GM12878 (cell line): ENCODE results near the gene ZNF629. TPM values are rescaled to one million over a fixed set of nuclear protein-coding genes. Genes with fewer than 3 reads are reported as not detected.

Source experiments
- ATAC-seq: fragments of 200-7000 bp; cut with Tn5 transposase; 3 replicates; pipeline ENCODE4 v1.9.1; 2020; ENCODE audit warnings: mild to moderate bottlenecking, moderate library complexity
- BruUV-seq: library from RNA; stranded (reverse); fragments of 400-500 nt; replicated peaks from 2 replicates; lab custom pipeline; 2021; lab: Mats Ljungman, UMichigan
- CTCF ChIA-PET: fragments of 300-600 bp; sonication (Branson Sonifier 250); formaldehyde crosslinking; extraction: SDS; loops from one replicate; lab custom pipeline; 2021; ENCODE audit warnings: inconsistent platforms; lab: Yijun Ruan, JAX
- POLR2A ChIA-PET: fragments of 350-600 bp; formaldehyde crosslinking; extraction: SDS; loops from one replicate; lab custom pipeline; 2021; ENCODE audit warnings: inconsistent platforms; lab: Charles Lee
- RAD21 ChIA-PET: fragments of 300-600 bp; sonication (Branson Sonifier 250); formaldehyde crosslinking; loops from one replicate; lab custom pipeline; 2023; ENCODE audit warnings: antibody characterized with exemption; ENCODE audit not compliant: unreplicated experiment; lab: Charles Lee
- SMC1A ChIA-PET: fragments of 300-600 bp; sonication (Branson Sonifier 250); formaldehyde crosslinking; loops from one replicate; lab custom pipeline; 2023; ENCODE audit not compliant: unreplicated experiment, uncharacterized antibody; lab: Charles Lee
- DNase-seq: peaks from one replicate; pipeline ENCODE4 v3.0.0-alpha.2; 2011; ENCODE audit warnings: low read depth, low spot score
- FAIRE-seq: peaks from 3 replicates; lab custom pipeline; 2011; peaks lifted over from hg19 to GRCh38; lab: Jason Lieb, UNC
- H2AFZ ChIP-seq: 2 replicates; pipeline ENCODE4 v1.6.0; 2011; ENCODE audit warnings: low read depth, low read length, control low read depth; ENCODE audit not compliant: control insufficient read depth
- H3K27ac ChIP-seq: 2 replicates; pipeline ENCODE4 v1.5.1; 2011; ENCODE audit warnings: control low read depth; ENCODE audit not compliant: control insufficient read depth, insufficient read depth
- H3K27me3 ChIP-seq, 2 experiments: replicated peaks in 1 of 2; 2 replicates each; pipeline versions ENCODE4 v1.6.0 to v1.6.1; 2011; ENCODE audit warnings: low read length in 1 of 2; ENCODE audit not compliant: control insufficient read depth in 2 of 2, insufficient read depth in 2 of 2
- H3K36me3 ChIP-seq, 2 experiments: 2 replicates each; pipeline ENCODE4 v1.5.1; 2011; ENCODE audit warnings: low read length in 1 of 2; ENCODE audit not compliant: control insufficient read depth in 2 of 2, insufficient read depth in 2 of 2
- H3K4me1 ChIP-seq: 2 replicates; pipeline ENCODE4 v1.6.1; 2011; ENCODE audit warnings: mild to moderate bottlenecking, low read length, moderate library complexity, mixed read lengths; ENCODE audit not compliant: control insufficient read depth, insufficient read depth
- H3K4me2 ChIP-seq: 2 replicates; pipeline ENCODE4 v1.6.0; 2011; ENCODE audit warnings: control low read depth; ENCODE audit not compliant: control insufficient read depth, insufficient read depth
- H3K4me3 ChIP-seq: fragments of 200-600 bp; sonication (generic); 2 replicates; pipeline ENCODE4 v1.5.1; 2016
- H3K79me2 ChIP-seq: 2 replicates; pipeline ENCODE4 v1.6.0; 2011; ENCODE audit warnings: low read length; ENCODE audit not compliant: control insufficient read depth, insufficient read depth
- H3K9ac ChIP-seq: 2 replicates; pipeline ENCODE4 v1.8.0; 2011; ENCODE audit warnings: low read length, control low read depth, mixed read lengths; ENCODE audit not compliant: control insufficient read depth, insufficient read depth
- H3K9me3 ChIP-seq: replicated peaks from 3 replicates; pipeline ENCODE4 v1.5.1; 2011; ENCODE audit warnings: mild to moderate bottlenecking, low read length; ENCODE audit not compliant: control insufficient read depth, insufficient read depth
- H4K20me1 ChIP-seq: 2 replicates; pipeline ENCODE4 v1.6.0; 2011; ENCODE audit not compliant: control insufficient read depth, insufficient read depth
- CEBPB ChIP-seq, 2 experiments: fragments of 150-350 bp in 1 of 2; IDR thresholded peaks; 2 replicates each; pipeline ENCODE4 v1.6.1; 2012 to 2014; ENCODE audit warnings: low read depth in 2 of 2, low read length in 2 of 2, borderline replicate concordance in 1 of 2, inconsistent platforms in 1 of 2
- FOXK2 ChIP-seq: fragments of 450-650 bp; IDR thresholded peaks from 2 replicates; pipeline ENCODE4 v1.6.1; 2017; ENCODE audit warnings: mild to moderate bottlenecking, moderate library complexity
- HDAC6 ChIP-seq: fragments of 200-600 bp; sonication (generic); IDR thresholded peaks from one replicate; pipeline ENCODE4 v1.8.0; 2017; ENCODE audit warnings: antibody characterized with exemption; ENCODE audit not compliant: unreplicated experiment
- HDGF ChIP-seq: fragments of 450-650 bp; IDR thresholded peaks from 2 replicates; pipeline ENCODE4 v1.6.1; 2016; ENCODE audit warnings: antibody characterized with exemption
- WGBS: methylation state at CpG from one replicate; pipeline ENCODE4 v1.1.6; 2016; ENCODE audit warnings: low lambda C conversion rate; ENCODE audit not compliant: insufficient replicate concordance, insufficient coverage; ENCODE audit errors: missing lambda C conversion rate; 5-methylcytosine and 5-hydroxymethylcytosine counted together
- in situ Hi-C: fragments of 300-500 bp; cut with MboI; formaldehyde crosslinking; loops from 9 replicates; pipeline ENCODE4 v1.14.3; 2018; ENCODE audit warnings: mixed read lengths
- intact Hi-C: fragments of 100-400 bp; cut with micrococcal nuclease; formaldehyde crosslinking; loops from one replicate; pipeline ENCODE4 v1.14.2; 2022; ENCODE audit not compliant: unreplicated experiment
- polyA plus RNA-seq, 11 experiments: library from polyadenylated mRNA; depleted of rRNA in 4 of 11; unstranded in 6 of 11; stranded (reverse) in 5 of 11; fragments of >200 nt; fragmentation: Nextera tagmentation in 4 of 11; fragmentation: Illumina TruSeq in 1 of 11; extraction: Ambion mirVana in 4 of 11; extraction: Trizol in 1 of 11; gene quantifications; 1 replicate in 1 of 11; 2 replicates in 10 of 11; pipeline versions ENCODE4 v1.2.1 to v1.2.3, GENCODE V29; 2011 to 2016; ENCODE audit warnings: inconsistent platforms in 2 of 11, missing spikeins in 2 of 11, low read depth in 1 of 11
- total RNA-seq, 4 experiments: library from RNA; depleted of rRNA in 3 of 4; stranded (reverse); fragments of >200 nt in 3 of 4; fragmentation: Illumina TruSeq in 1 of 4; extraction: Trizol in 1 of 4; gene quantifications; 2 replicates each; pipeline versions ENCODE4 v1.2.1 to v1.2.3, GENCODE V29; 2013 to 2021
- TF ChIP-seq, protein P1 (sequence below): fragments of 450-650 bp; conservative IDR thresholded peaks from 2 replicates; pipeline ENCODE4 v1.6.1; 2017; ENCODE audit warnings: mild to moderate bottlenecking, moderate library complexity
- TF ChIP-seq, protein P2 (sequence below), 3 experiments: IDR thresholded peaks in 2 of 3; conservative IDR thresholded peaks in 1 of 3; 2 replicates each; pipeline ENCODE4 v1.5.1; 2011; ENCODE audit warnings: low read depth in 3 of 3, low read length in 3 of 3, mild to moderate bottlenecking in 3 of 3, control low read depth in 2 of 3, moderate library complexity in 2 of 3, inconsistent platforms in 1 of 3, mixed read lengths in 1 of 3; ENCODE audit not compliant: control insufficient read depth in 2 of 3, insufficient read depth in 1 of 3; ENCODE audit errors: extremely low read depth in 1 of 3
- TF ChIP-seq, protein P3 (sequence below): IDR thresholded peaks from 2 replicates; pipeline ENCODE4 v1.6.1; 2012; ENCODE audit warnings: low read depth, low read length, improper control_type of control experiment

Gene ZNF629
- total and polyA plus RNA-seq, 10 of the 15 experiments (the other 5 are each of a cell fraction or from before 2014, with no cell fraction given), result 0.02 to 0.69 (median 0.40) TPM

DNA sequence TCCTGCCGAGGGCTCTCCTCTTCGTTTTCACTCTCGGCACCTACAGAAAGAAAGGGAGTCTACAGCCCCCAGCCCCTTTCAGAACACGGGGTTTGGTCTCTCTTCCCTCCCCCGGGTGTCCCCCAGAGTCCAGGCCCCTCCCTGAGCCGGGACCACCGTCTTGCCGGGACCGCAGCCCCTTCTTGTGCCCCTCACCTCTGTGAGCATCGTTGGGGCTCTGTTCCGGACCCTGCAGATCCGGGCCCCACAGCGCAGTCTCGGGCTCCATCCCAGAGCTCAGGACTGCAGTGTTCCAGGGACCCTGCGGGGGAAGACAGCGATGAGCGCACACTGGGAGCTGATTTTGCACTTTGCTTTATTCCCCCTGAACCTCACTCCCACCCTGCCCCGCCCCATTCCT lies 2.8 kb downstream of the ZNF629 start:
- no peak overlapping the region for H2AFZ ChIP-seq
- no peak overlapping the region for H3K27ac ChIP-seq
- TF ChIP-seq, protein P1, sequence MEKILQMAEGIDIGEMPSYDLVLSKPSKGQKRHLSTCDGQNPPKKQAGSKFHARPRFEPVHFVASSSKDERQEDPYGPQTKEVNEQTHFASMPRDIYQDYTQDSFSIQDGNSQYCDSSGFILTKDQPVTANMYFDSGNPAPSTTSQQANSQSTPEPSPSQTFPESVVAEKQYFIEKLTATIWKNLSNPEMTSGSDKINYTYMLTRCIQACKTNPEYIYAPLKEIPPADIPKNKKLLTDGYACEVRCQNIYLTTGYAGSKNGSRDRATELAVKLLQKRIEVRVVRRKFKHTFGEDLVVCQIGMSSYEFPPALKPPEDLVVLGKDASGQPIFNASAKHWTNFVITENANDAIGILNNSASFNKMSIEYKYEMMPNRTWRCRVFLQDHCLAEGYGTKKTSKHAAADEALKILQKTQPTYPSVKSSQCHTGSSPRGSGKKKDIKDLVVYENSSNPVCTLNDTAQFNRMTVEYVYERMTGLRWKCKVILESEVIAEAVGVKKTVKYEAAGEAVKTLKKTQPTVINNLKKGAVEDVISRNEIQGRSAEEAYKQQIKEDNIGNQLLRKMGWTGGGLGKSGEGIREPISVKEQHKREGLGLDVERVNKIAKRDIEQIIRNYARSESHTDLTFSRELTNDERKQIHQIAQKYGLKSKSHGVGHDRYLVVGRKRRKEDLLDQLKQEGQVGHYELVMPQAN, result no peak
- TF ChIP-seq HDGF, result no peak
- no peak for TF ChIP-seq CEBPB (IDR thresholded peaks at IDR 0.05; ENCODE audit: borderline replicate concordance in 1 of 2, low read depth in 2 of 2, low read length in 2 of 2)
- TF ChIP-seq FOXK2, result no peak
- TF ChIP-seq, protein P2, sequence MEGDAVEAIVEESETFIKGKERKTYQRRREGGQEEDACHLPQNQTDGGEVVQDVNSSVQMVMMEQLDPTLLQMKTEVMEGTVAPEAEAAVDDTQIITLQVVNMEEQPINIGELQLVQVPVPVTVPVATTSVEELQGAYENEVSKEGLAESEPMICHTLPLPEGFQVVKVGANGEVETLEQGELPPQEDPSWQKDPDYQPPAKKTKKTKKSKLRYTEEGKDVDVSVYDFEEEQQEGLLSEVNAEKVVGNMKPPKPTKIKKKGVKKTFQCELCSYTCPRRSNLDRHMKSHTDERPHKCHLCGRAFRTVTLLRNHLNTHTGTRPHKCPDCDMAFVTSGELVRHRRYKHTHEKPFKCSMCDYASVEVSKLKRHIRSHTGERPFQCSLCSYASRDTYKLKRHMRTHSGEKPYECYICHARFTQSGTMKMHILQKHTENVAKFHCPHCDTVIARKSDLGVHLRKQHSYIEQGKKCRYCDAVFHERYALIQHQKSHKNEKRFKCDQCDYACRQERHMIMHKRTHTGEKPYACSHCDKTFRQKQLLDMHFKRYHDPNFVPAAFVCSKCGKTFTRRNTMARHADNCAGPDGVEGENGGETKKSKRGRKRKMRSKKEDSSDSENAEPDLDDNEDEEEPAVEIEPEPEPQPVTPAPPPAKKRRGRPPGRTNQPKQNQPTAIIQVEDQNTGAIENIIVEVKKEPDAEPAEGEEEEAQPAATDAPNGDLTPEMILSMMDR (IDR thresholded peaks at IDR 0.05 in 2 of 3, conservative IDR thresholded peaks at IDR 0.05 in 1 of 3; ENCODE audit: control insufficient read depth in 2 of 3, extremely low read depth in 1 of 3, insufficient read depth in 1 of 3, low read depth in 3 of 3, low read length in 3 of 3), result no peak
- TF ChIP-seq HDAC6, result no peak
- TF ChIP-seq, protein P3, sequence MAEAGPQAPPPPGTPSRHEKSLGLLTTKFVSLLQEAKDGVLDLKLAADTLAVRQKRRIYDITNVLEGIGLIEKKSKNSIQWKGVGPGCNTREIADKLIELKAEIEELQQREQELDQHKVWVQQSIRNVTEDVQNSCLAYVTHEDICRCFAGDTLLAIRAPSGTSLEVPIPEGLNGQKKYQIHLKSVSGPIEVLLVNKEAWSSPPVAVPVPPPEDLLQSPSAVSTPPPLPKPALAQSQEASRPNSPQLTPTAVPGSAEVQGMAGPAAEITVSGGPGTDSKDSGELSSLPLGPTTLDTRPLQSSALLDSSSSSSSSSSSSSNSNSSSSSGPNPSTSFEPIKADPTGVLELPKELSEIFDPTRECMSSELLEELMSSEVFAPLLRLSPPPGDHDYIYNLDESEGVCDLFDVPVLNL, result no peak
- peaks cover 0 to 3% of the 10 kb centered on the region in 2 experiments; a peak in 2 of 4 replicates for H3K27me3 ChIP-seq
- FAIRE-seq, result no peak
- in situ Hi-C loops (no loop called here), intact Hi-C loops (no loop called here)
- CTCF ChIA-PET, result interaction anchor here (0.6 to 1.6 kb wide), 2 partner anchors 66 to 117 kb away, joined by 3 read pairs; no protein-coding TSS in a partner anchor
- 47% methylated on average over 16 of the region's 18 CpGs for WGBS
- H3K4me2 ChIP-seq, result no peak overlapping the region
- no peak for ATAC-seq
- no TSS peak for BruUV-seq
- no peak overlapping the region for H3K4me3 ChIP-seq
- no peak for DNase-seq
- SMC1A ChIA-PET, result no interaction called here
- no peaks in the 10 kb centered on the region for H3K4me1 ChIP-seq
- H3K79me2 ChIP-seq, result no peaks in the 10 kb centered on the region
- no peaks in the 10 kb centered on the region for H3K9me3 ChIP-seq
- H4K20me1 ChIP-seq, result no peaks in the 10 kb centered on the region
- POLR2A ChIA-PET, result no interaction called here
- H3K9ac ChIP-seq, result no peak overlapping the region
- RAD21 ChIA-PET, result no interaction called here
- H3K36me3 ChIP-seq, result no peaks in the 10 kb centered on the region
